NCI-H1105 treated with DMSO at 0.1 percent for 48 hours (cell line): Measurements from ENCODE around the gene DAPK3.
"Not testable (repeated sequence)": the region's sequence is repeated elsewhere in the genome, so short reads cannot be mapped to it uniquely, and the experiment has no call there.

ENCODE experiments used
- DNase-seq: peaks from one replicate; lab custom pipeline; 2025; lab: John Stamatoyannopoulos, UW

The DAPK3 gene

GRCh38 chr19:3970808-3971598, at the start of gene DAPK3:
Gene DAPK3, minus strand, starts transcription at chr19:3971099. Its CDS starts 1,364 bp downstream, at chr19:3969735.
- peak; percentile 99 for DNase-seq

- DNase-seq = no peak
Observed at GRCh38 chr19:4019578-4019977, 48.7 kb upstream of the DAPK3 start.

- DNase-seq = no peak
Observed at GRCh38 chr19:4018775-4019504, 48.0 kb upstream of the DAPK3 start.

DNA sequence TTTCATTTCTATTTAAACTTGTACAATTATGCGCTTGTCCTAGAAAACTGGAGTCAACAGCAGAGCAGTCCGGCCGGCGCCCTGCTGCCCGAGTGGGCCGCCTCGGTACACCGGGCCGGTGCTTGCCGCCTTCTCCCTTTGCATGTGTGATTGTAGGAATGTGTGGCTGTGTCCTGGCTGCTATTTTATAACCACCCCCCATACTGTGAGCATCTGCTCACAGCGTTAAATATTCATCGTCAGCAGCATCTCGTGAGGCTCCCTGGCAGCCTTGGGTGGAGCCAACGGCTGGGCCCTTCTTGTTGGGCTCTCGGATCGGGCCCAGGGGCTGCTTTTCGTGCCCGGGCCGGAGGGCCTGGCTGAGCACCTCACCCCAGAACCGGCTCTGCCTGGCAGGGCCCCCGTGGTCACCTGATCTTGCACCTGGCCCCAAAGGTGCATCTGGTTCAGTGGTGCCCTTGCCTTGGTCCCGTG, 47.3 kb upstream of the DAPK3 start:
- no peak for DNase-seq

DNA sequence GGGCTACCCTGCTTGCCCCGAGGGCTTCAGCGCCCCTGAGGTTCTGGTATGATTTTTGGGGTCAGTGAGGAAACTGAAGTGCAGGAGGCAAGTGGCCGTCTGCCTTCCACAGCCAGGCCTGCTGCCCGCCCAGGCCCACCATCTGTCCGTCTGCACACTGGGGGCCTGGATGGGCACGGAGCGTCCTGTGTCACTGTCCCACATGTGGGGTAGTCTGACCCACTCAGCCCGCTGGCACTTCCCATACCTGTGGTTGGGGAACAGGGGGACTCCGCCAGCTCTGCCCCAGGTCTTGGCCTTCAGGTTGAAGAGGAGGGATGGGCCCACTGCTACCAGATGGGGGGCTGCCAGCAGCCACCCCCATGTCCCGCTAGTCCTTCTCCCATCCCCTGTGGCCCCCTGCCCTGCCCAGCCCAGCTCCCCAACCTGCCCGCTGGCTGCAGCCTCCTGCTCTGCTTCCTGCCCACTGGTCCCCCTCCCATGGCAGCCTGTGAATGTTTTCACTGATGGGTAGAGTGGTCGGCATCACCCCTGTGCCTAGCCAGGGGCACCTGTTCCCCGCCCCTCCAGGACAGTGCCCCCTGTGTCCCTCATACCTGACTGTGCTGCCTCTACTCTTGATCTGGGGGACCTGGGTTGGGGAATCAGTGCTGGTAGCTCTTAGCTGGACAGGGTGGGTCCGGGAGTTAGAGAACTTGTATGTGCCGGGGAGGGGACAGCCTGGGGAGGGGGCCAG, 46.2 kb upstream of the DAPK3 start:
- DNase-seq = no peak

DNA sequence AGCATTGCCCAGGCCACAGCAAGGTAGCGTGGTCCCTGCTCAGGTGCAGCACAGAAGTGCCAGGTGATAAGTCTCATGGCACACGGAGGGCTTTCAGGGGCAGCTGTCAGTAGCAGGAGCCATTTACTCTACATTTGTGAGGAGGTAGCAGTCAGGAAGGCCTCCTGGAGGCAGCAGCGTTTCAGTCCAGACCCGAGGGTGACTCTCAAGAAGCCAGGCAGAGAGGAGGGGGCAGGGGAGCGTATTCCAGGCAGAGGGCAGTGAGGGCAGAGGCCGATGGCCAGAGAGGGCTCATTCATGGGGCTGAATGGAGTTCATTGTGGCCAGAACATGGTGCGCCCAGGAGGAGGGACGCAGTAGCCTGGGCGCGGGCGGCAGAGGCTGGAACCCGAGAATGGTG, 45.6 kb upstream of the DAPK3 start:
- DNase-seq = no peak

DNA sequence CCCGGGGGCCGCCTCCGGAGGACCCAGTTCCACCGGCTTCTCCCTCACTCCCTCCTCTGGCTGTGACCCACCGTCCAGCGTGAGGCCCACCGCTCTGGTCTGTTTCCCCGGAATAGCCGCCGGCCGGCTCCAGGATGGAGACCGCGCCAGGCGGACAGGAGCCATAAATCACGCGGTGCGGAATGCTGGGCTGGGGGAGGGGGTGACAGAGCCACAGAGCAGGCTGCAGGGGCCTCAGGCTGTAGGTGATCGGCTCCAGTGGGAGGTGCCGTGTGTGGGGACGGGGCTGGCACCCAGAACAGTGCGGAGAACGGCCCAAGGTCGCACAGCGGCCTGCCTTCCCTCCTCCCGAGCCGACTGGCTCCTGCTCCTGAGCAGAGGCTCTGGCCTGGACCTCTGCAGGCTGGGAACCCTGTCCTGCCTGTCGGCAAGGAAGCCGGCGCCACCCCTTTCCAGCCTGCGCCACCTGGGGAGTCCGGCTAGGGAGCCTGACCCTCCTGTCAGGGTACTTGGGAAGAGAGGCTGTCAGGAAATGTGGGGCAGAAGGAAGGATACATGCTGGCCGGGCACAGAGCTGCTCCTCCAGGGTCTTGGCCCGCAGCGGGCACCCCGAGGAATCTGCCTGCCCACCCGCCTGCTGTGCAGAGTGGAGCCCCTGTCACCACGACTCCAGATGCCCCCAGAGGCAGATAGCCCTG, 45.0 kb upstream of the DAPK3 start:
- no peak for DNase-seq

DNA sequence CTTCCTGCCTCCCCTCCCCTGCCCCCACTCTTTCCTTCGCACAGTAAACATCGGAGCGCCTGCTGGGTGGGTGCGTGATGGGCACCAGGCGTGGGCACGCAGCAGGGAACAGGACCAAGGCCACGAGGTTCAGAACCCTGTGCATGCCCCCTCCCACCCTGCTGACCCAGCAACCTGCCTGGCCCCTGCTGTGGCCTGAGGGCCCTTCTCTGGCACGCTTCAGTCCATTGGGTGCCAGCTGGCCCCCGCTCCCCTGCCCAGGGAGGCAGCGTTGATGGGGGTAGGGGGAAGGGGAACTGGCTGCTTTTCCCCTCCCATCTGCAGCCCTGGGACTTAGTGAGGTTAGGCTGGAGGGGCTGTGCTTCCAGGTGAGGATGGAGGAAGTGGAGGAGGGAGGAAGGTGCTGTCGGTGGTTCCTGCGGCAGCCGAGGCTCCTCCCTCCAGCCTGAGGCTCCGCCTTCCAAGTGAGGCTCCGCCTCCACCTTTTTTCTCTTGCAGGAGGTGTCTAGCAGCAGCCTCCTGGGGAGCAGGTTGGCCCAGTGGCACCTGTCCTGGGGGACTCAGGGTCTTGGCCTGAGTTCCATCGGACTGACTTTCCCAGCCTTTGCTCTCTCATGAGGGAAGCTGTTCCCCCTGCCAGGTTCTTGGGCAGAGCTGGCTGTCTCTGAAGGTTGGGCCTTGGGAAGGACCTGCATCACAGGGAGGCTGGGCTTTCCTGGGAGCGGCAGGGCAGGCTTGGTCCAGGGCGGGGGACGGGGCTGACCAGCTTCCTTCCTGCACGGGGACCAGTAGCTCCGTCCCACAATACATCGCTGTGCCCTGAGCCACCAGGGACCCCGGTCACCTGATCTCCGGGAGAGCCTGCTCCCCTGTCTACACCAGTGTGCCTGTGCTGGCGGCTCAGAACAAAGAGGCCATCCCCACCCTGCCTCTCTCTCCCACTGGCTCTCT, 43.9 kb upstream of the DAPK3 start:
- no peak for DNase-seq

GRCh38 chr19:4013886-4014540, 43.1 kb upstream of the DAPK3 start:
- no peak for DNase-seq

- DNase-seq = no peak
Observed at GRCh38 chr19:4012975-4013634, 42.2 kb upstream of the DAPK3 start.

DNA sequence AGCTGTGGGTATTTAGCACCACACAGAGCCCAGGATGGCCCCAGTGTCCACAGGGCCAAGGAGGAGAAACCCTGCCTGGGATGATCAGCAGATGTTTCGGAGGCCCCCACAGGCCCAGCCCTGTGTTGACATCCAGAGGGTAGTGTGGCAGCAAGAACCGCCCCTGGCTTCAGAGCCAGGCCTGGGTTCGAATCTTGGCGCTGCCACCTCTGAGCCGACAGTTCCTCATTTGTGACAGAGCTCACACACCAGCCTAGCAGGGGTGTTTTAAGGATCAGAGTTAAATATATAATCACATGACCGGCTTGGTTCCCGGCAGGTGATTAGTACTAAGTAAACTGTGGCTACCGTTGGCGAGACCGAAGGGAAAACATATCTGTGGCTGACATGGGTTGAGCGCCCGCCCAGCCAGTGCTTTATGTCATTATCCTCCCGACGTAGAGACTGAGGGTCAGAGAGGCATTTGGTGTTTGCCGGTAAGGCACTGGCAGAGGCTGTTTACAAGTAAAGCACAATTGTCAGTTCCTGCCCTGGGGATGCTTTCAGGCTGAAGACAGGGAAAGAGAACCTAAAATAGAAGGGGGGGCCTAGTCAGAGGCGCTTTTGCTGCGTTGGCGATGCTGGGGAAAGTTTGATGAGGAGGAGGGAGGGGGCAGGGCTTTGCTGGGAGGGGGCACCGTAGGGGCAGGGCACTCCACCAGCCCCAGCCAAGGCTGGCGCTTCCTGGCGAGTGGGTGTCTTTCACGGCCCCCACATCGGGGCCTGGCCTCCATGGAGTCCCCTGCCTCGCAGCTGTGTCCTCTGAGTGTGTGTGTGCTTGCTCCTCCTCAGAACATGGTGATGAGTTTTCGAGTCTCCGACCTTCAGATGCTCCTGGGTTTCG, 41.4 kb upstream of the DAPK3 start:
- no peak for DNase-seq

DNA sequence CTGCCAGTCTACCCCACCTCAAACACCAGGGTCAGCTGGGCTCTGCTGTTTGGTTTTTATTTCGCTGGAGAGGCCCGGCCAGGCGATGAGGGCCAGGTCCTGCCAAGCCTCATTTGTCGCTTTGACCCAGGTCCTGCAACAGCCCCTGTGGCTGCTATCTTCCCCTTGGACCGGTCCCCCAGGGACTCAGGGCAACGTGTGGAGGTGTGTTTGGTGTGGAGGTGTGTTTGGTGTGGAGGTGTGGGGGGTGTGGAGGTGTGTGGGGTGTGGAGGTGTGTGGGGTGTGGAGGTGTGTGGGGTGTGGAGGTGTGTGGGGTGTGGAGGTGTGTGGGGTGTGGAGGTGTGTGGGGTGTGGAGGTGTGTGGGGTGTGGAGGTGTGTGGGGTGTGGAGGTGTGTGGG, 40.5 kb upstream of the DAPK3 start:
- DNase-seq = not testable (repeated sequence)

DNA sequence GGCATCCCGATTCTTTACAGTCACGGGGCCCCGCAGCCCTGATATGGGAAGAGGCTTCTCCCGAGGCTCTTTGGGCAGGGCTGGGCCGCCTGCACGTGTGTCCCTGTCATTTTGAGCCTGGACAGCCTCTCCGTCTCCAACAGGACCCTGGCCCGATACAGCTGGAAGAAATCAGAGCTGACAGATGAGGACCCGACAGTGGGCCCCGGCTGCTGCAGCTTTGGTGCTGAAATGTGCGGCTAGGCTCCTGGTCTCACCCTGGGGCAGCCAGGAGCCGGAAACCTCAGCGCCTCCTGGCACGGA, 39.9 kb upstream of the DAPK3 start:
- no peak for DNase-seq

DNA sequence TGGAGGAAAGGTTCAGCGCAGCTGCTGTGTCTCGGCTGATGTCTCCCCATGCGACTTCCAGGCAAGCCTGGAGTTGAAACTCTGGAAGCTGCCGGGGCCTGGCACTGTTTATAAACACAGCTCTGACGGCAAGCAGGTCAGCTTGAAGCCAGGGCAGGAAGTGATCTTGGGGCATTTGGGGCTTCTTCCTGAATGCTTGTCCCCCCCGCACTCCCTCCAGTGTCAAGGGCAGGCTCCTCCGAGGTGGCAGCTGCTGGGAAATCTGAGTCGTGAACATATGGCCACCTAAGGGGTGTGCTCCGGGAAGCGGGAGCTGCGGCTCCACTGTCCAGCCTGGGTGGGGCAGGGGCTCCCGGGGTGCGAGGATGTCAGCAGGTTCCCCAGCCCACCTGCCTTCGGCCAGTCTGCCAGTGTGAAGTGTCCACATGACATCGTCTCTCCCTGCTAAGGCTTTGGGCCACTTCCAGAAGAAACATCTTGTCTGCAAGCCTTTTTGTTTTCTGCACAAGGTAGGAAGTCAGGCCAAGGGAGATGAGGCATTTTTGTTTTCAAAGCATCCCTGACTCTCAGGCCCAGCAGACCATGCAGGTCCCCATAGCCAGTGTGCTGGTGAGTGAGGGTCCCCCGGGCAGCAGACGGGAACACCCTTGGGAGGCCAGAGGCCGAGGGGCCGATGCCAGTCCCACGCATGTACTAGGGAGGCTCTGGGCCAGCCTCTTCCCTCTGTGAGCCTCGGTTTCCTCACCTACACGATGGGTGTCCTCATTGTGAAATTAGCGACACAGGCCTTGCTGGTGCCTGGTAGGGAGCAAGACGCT, 39.3 kb upstream of the DAPK3 start:
- DNase-seq = no peak

- DNase-seq = no peak
Observed at GRCh38 chr19:4007836-4008539, 37.1 kb upstream of the DAPK3 start.

DNA sequence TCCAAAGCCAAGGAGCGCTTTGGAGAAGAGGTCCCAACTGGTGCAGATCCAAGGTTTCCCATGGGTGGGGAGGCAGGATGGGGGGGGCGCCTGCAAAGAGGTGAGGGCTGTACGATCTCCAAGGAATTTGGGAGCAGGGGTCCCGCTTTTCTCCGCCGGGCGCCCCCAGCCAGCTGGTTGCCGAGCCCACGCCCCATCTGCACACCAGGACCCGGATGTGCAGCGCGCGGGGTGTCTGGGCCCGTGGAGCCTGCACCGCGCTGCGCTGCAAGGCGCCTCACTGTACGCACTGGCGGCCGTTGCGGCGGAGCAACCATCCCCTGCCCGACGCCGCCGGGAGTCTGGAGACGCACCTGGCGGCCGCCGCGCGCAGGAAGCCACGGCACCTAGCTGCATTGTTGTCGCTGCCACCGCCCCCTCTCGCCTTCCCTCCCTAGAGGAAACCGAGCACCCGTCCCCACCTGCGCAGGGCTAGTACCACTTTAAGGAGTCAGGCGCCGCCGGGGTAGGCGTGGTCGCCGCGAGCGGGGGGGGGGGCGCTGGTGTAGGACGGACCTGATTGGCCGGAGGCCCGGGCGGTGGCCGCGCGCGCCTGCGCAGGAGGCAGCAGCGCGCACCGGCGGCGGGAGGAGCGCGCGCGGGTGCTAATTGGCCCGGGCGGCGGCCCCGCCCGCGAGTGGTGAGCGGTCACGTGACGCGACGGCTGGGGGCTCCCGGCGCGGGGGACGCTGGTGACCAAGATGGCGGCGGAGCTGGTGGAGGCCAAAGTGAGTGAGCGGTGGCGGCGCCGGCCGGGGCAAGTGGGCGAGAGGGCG, 36.3 kb upstream of the DAPK3 start, which contains the start of gene PIAS4:
PIAS4 (plus strand) TSS at position 716 of the 815 bp plus-strand sequence; CDS start at position 741, 25 bp downstream.
- DNase-seq = peak; percentile 93
